Measurements from ENCODE around the gene HIBADH.

- TF ChIP-seq CTCF (IDR thresholded peaks at IDR 0.05) (peak in 1 of 6 experiments; percentile 14), POLR2A (IDR thresholded peaks at IDR 0.05) (no peak)
Observed at GRCh38 chr7:27689591-27690164, 27.0 kb upstream of the HIBADH start.

Data from thyroid gland (tissue), 4 donors.